K562 (cell line): ENCODE results near the gene PIM3. TPM values are rescaled to one million over a fixed set of nuclear protein-coding genes. Genes with fewer than 3 reads are reported as not detected.

ENCODE experiments used
- ADNP ChIP-seq: fragments of 200-800 bp; sonication (Bioruptor generic); IDR thresholded peaks from 2 replicates; pipeline ENCODE4 v1.6.1; 2016; ENCODE audit warnings: missing genetic modification characterization, missing compliant biosample characterization
- ARID1B ChIP-seq: fragments of 450-650 bp; IDR thresholded peaks from 2 replicates; pipeline ENCODE4 v1.6.1; 2016; ENCODE audit warnings: antibody characterized with exemption, mild to moderate bottlenecking, inconsistent platforms
- BRCA1 ChIP-seq, 2 experiments: fragments of 450-650 bp in 1 of 2; sonication (generic) in 1 of 2; formaldehyde crosslinking in 1 of 2; IDR thresholded peaks; 2 replicates each; pipeline versions ENCODE4 v1.5.0 to v1.6.1; 2017 to 2020; ENCODE audit warnings: mild to moderate bottlenecking in 1 of 2, missing genetic modification reagents in 1 of 2
- CAMTA2 ChIP-seq: fragments of 250-450 bp; sonication (Bioruptor Pico); conservative IDR thresholded peaks from 2 replicates; pipeline ENCODE4 v1.5.1; 2022
- CBFA2T2 ChIP-seq: fragments of 450-650 bp; conservative IDR thresholded peaks from 2 replicates; pipeline ENCODE4 v1.6.1; 2017; ENCODE audit warnings: mild to moderate bottlenecking
- CBFA2T3 ChIP-seq: fragments of 450-650 bp; IDR thresholded peaks from 2 replicates; pipeline ENCODE4 v1.6.1; 2017
- CC2D1A ChIP-seq: fragments of 450-650 bp; IDR thresholded peaks from 2 replicates; pipeline ENCODE4 v1.6.1; 2017; ENCODE audit warnings: mild to moderate bottlenecking
- GABPB2 ChIP-seq: fragments of 250-450 bp; sonication (Bioruptor Pico); conservative IDR thresholded peaks from 2 replicates; pipeline ENCODE4 v1.5.1; 2021; ENCODE audit warnings: mild to moderate bottlenecking
- MCM5 ChIP-seq: fragments of 450-650 bp; IDR thresholded peaks from 2 replicates; pipeline ENCODE4 v1.6.1; 2016; ENCODE audit warnings: low read depth
- RCOR1 ChIP-seq, 2 experiments: IDR thresholded peaks; 2 replicates each; pipeline ENCODE4 v1.6.1; 2012; ENCODE audit warnings: low read depth in 2 of 2, low read length in 2 of 2, borderline replicate concordance in 1 of 2, improper control_type of control experiment in 1 of 2
- RHOXF2B ChIP-seq: fragments of 250-450 bp; sonication (Bioruptor Pico); conservative IDR thresholded peaks from 2 replicates; pipeline ENCODE4 v1.5.1; 2021
- SETDB1 ChIP-seq: IDR thresholded peaks from one replicate; pipeline ENCODE4 v1.6.1; 2012; ENCODE audit warnings: low read length, control low read depth, inconsistent platforms
- SMARCA5 ChIP-seq: fragments of 450-650 bp; IDR thresholded peaks from 2 replicates; pipeline ENCODE4 v1.6.1; 2016
- YY1 ChIP-seq, 3 experiments: IDR thresholded peaks; 2 replicates each; pipeline ENCODE4 v1.6.1; 2011; ENCODE audit warnings: low read length in 2 of 3, mild to moderate bottlenecking in 2 of 3, moderate library complexity in 2 of 3, borderline replicate concordance in 1 of 3, control low read depth in 1 of 3, low read depth in 1 of 3; ENCODE audit not compliant: insufficient read depth in 3 of 3, insufficient replicate concordance in 2 of 3, control insufficient read depth in 1 of 3, insufficient read length in 1 of 3; ENCODE audit errors: extremely low read depth in 1 of 3
- ZFP30 ChIP-seq: fragments of 250-450 bp; sonication (Bioruptor Pico); IDR thresholded peaks from 2 replicates; pipeline ENCODE4 v1.8.0; 2022; ENCODE audit warnings: moderate library complexity, mild to moderate bottlenecking, inconsistent platforms, borderline replicate concordance
- ZNF717 ChIP-seq: fragments of 250-450 bp; sonication (Bioruptor Pico); IDR thresholded peaks from 2 replicates; pipeline ENCODE4 v1.5.0; 2021
- polyA plus RNA-seq, 8 experiments: library from polyadenylated mRNA; depleted of rRNA in 4 of 8; stranded (reverse) in 5 of 8; unstranded in 3 of 8; fragments of >200 nt; fragmentation: Nextera tagmentation in 2 of 8; fragmentation: Illumina TruSeq in 1 of 8; extraction: Ambion mirVana in 2 of 8; extraction: Trizol in 1 of 8; gene quantifications; 2 replicates each; pipeline versions ENCODE4 v1.2.1 to v1.2.3, GENCODE V29; 2011 to 2014; ENCODE audit warnings: inconsistent platforms in 1 of 8, missing spikeins in 1 of 8
- total RNA-seq, 7 experiments: library from RNA; depleted of rRNA in 6 of 7; stranded (reverse); fragments of >200 nt in 6 of 7; fragmentation: Illumina TruSeq in 2 of 7; extraction: Trizol in 2 of 7; gene quantifications; 2 replicates each; pipeline versions ENCODE4 v1.2.1 to v1.2.3, GENCODE V29; 2011 to 2021; ENCODE audit warnings: low replicate concordance in 1 of 7
- TF ChIP-seq, protein P1 (sequence below): sonication (generic); formaldehyde crosslinking; IDR thresholded peaks from 2 replicates; pipeline ENCODE4 v1.8.0; 2022; ENCODE audit warnings: missing genetic modification reagents, mild to moderate bottlenecking, moderate library complexity, borderline replicate concordance
- TF ChIP-seq, protein P2 (sequence below): fragments of 450-650 bp; IDR thresholded peaks from 2 replicates; pipeline ENCODE4 v1.6.1; 2017; ENCODE audit warnings: antibody characterized with exemption, mild to moderate bottlenecking
- TF ChIP-seq, protein P3 (sequence below): sonication (generic); formaldehyde crosslinking; IDR thresholded peaks from 2 replicates; pipeline ENCODE4 v1.8.1; 2023; ENCODE audit warnings: mild to moderate bottlenecking, missing genetic modification reagents
- TF ChIP-seq, protein P4 (sequence below), 2 experiments: fragments of 250-450 bp in 1 of 2; fragments of 450-650 bp in 1 of 2; sonication (Bioruptor Pico) in 1 of 2; IDR thresholded peaks; 2 replicates each; pipeline versions ENCODE4 v1.6.1 to v1.8.0; 2016 to 2021; ENCODE audit warnings: mild to moderate bottlenecking in 2 of 2, moderate library complexity in 2 of 2, missing compliant biosample characterization in 1 of 2, missing genetic modification characterization in 1 of 2

Gene PIM3
- total and polyA plus RNA-seq, 9 of the 15 experiments (the other 6 are each of a cell fraction or from before 2014, with no cell fraction given), result 0.24 to 40.5 (median 5.3) TPM

DNA sequence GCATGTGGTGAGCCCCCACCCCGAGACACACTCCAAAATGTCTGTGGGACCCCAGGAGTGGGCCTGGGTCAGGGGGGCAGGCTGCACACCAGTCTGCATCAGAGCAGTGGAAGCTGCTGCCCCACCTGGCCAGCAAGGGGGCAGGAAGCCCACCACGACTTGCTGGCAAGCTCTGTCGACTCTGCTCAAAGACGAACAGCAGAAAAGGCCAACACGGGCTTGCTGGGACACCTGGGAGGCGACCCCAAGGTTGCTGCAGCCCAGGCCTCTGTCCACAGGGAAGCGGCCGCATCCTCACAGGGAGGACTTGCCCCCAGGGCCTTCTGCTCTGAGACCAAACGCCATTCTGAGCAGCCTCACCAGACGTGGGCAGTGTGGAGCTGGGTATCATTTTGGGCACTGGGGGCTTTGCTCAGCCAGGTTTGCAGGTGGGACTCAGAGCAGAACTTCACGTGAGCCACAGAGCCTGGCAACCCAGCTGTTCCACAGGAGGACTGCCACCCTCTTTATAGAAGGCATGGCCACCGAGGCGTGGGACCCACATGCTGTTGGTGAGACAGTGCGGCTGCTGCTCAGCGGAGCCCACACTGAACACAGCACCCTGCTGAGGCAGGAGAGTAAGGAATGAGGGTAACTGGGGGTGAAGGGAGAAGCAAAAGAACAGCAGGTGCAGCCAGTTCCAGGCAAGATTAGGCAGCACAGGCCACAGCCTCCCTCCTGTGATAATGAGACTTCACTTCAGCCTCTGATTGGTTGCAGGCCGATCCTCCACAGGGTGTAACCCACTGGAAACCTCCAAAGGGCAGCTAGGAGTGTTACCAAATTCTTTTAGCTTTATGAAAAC, 41.0 kb downstream of the PIM3 start (continued):
- TF ChIP-seq YY1 (IDR thresholded peaks at IDR 0.05; ENCODE audit: borderline replicate concordance in 1 of 3, control insufficient read depth in 1 of 3, extremely low read depth in 1 of 3, insufficient read depth in 3 of 3, insufficient read length in 1 of 3, insufficient replicate concordance in 2 of 3, low read depth in 1 of 3, low read length in 2 of 3), result no peak
- TF ChIP-seq ZNF717 (CRISPR knock-in tag), result no peak
- no peak for TF ChIP-seq SMARCA5
- TF ChIP-seq CAMTA2 (CRISPR knock-in tag), result no peak
- TF ChIP-seq BRCA1 (IDR thresholded peaks at IDR 0.05), result no peak
- TF ChIP-seq BRCA1 (CRISPR knock-in tag; IDR thresholded peaks at IDR 0.05), result no peak
- no peak for TF ChIP-seq RHOXF2B (CRISPR knock-in tag)
- no peak for TF ChIP-seq CC2D1A
- no peak for TF ChIP-seq ZFP30 (CRISPR knock-in tag)
- TF ChIP-seq CBFA2T2, result 0 out of 2 replicates have a peak, but pooled peaks have one; percentile 25
- peak; percentile 56 for TF ChIP-seq CBFA2T3
- no peak for TF ChIP-seq SETDB1
- TF ChIP-seq RCOR1 (IDR thresholded peaks at IDR 0.05; ENCODE audit: borderline replicate concordance in 1 of 2, low read depth in 2 of 2, low read length in 2 of 2), result 0 out of 4 replicates have a peak, but pooled peaks of 1 of the 2 experiments have one; percentile 11
- no peak for TF ChIP-seq GABPB2 (CRISPR knock-in tag)
- TF ChIP-seq ADNP (tag), result no peak
- TF ChIP-seq ARID1B, result 0 out of 2 replicates have a peak, but pooled peaks have one; percentile 15
- TF ChIP-seq, protein P1, sequence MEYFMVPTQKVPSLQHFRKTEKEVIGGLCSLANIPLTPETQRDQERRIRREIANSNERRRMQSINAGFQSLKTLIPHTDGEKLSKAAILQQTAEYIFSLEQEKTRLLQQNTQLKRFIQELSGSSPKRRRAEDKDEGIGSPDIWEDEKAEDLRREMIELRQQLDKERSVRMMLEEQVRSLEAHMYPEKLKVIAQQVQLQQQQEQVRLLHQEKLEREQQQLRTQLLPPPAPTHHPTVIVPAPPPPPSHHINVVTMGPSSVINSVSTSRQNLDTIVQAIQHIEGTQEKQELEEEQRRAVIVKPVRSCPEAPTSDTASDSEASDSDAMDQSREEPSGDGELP (CRISPR knock-in tag), result peak; percentile 33; the same call in 1 of the 2 replicates
- TF ChIP-seq MCM5, result no peak
- TF ChIP-seq, protein P2, sequence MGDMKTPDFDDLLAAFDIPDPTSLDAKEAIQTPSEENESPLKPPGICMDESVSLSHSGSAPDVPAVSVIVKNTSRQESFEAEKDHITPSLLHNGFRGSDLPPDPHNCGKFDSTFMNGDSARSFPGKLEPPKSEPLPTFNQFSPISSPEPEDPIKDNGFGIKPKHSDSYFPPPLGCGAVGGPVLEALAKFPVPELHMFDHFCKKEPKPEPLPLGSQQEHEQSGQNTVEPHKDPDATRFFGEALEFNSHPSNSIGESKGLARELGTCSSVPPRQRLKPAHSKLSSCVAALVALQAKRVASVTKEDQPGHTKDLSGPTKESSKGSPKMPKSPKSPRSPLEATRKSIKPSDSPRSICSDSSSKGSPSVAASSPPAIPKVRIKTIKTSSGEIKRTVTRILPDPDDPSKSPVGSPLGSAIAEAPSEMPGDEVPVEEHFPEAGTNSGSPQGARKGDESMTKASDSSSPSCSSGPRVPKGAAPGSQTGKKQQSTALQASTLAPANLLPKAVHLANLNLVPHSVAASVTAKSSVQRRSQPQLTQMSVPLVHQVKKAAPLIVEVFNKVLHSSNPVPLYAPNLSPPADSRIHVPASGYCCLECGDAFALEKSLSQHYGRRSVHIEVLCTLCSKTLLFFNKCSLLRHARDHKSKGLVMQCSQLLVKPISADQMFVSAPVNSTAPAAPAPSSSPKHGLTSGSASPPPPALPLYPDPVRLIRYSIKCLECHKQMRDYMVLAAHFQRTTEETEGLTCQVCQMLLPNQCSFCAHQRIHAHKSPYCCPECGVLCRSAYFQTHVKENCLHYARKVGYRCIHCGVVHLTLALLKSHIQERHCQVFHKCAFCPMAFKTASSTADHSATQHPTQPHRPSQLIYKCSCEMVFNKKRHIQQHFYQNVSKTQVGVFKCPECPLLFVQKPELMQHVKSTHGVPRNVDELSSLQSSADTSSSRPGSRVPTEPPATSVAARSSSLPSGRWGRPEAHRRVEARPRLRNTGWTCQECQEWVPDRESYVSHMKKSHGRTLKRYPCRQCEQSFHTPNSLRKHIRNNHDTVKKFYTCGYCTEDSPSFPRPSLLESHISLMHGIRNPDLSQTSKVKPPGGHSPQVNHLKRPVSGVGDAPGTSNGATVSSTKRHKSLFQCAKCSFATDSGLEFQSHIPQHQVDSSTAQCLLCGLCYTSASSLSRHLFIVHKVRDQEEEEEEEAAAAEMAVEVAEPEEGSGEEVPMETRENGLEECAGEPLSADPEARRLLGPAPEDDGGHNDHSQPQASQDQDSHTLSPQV, result no peak
- TF ChIP-seq, protein P3, sequence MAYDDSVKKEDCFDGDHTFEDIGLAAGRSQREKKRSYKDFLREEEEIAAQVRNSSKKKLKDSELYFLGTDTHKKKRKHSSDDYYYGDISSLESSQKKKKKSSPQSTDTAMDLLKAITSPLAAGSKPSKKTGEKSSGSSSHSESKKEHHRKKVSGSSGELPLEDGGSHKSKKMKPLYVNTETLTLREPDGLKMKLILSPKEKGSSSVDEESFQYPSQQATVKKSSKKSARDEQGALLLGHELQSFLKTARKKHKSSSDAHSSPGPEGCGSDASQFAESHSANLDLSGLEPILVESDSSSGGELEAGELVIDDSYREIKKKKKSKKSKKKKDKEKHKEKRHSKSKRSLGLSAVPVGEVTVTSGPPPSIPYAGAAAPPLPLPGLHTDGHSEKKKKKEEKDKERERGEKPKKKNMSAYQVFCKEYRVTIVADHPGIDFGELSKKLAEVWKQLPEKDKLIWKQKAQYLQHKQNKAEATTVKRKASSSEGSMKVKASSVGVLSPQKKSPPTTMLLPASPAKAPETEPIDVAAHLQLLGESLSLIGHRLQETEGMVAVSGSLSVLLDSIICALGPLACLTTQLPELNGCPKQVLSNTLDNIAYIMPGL, result no peak
- TF ChIP-seq, protein P4, sequence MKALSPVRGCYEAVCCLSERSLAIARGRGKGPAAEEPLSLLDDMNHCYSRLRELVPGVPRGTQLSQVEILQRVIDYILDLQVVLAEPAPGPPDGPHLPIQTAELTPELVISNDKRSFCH (CRISPR knock-in tag; IDR thresholded peaks at IDR 0.05), result no peak
- TF ChIP-seq, protein P4 (tag; IDR thresholded peaks at IDR 0.05), result no peak
- TF ChIP-seq, all 486 proteins: peak for 7
